GM19023 (cell line): ENCODE data around the gene TMEM165.

Experiments
- ATAC-seq: cut with Tn5 transposase; IDR thresholded peaks from one replicate; pipeline ENCODE4 v1.9.1; 2021; ENCODE audit warnings: mild to moderate bottlenecking, moderate library complexity; ENCODE audit not compliant: unreplicated experiment

TMEM165 gene

GRCh38 chr4:55447108-55447708 is 51.5 kb downstream of the TMEM165 start:
- no peak for ATAC-seq

- ATAC-seq: no peak
These were observed 52.1 kb downstream of the TMEM165 start for GRCh38 chr4:55447831-55448230.

GRCh38 chr4:55450566-55450965 is 54.8 kb downstream of the TMEM165 start:
- no peak for ATAC-seq

GRCh38 chr4:55458164-55458563 is 62.4 kb downstream of the TMEM165 start:
- ATAC-seq: no peak

- no peak for ATAC-seq
These were observed 62.9 kb downstream of the TMEM165 start for GRCh38 chr4:55458611-55459010.

GRCh38 chr4:55466001-55466400 is 70.2 kb downstream of the TMEM165 start:
- no peak for ATAC-seq

GRCh38 chr4:55468724-55469123 is 73.0 kb downstream of the TMEM165 start:
- no peak for ATAC-seq

- no peak for ATAC-seq
These were observed 74.2 kb downstream of the TMEM165 start for GRCh38 chr4:55469979-55470378.
